Measurements from ENCODE around the gene NEMP1.

The NEMP1 gene

GRCh38 chr12:57009949-57010626 lies 68.5 kb downstream of the NEMP1 start:
- H3K79me2 ChIP-seq (ENCODE audit: insufficient read depth, low read length) = peaks cover 11% of the 10 kb centered on the region
- no peaks in the 10 kb centered on the region for H3K9me3 ChIP-seq (ENCODE audit: insufficient read depth, low read depth, low read length)
- H3K36me3 ChIP-seq (ENCODE audit: insufficient read depth, low read length) = no peaks in the 10 kb centered on the region
- H3F3A ChIP-seq (ENCODE audit: low read depth) = no peaks in the 10 kb centered on the region
- peaks cover 12% of the 10 kb centered on the region for H3K4me1 ChIP-seq (ENCODE audit: insufficient read depth, low read length, poor library complexity, severe bottlenecking)
- H3K9ac ChIP-seq (ENCODE audit: low read depth, low read length, poor library complexity, severe bottlenecking) = no peak overlapping the region
- no peak overlapping the region for H3K4me3 ChIP-seq (ENCODE audit: low read length, poor library complexity, severe bottlenecking)
- H3K27me3 ChIP-seq (ENCODE audit: insufficient read depth, low read length, poor library complexity, severe bottlenecking) = no peaks in the 10 kb centered on the region
- H3K9me2 ChIP-seq (replicated peaks; ENCODE audit: low read depth, low read length) = no peaks in the 10 kb centered on the region
- TF ChIP-seq CTCF (conservative IDR thresholded peaks at IDR 0.05; ENCODE audit: low read length) = no peak
- TF ChIP-seq EZH2phosphoT487 (IDR thresholded peaks at IDR 0.05; ENCODE audit: borderline replicate concordance) = no peak
- no peak overlapping the region for H2AFZ ChIP-seq (ENCODE audit: low read length)
- no peak overlapping the region for H3K4me2 ChIP-seq (ENCODE audit: low read depth, low read length, poor library complexity, severe bottlenecking)
- H4K20me1 ChIP-seq (ENCODE audit: insufficient read depth, low read length, poor library complexity, severe bottlenecking) = peaks cover 7% of the 10 kb centered on the region

GRCh38 chr12:57008178-57008577 lies 70.4 kb downstream of the NEMP1 start:
- peaks cover 21% of the 10 kb centered on the region for H3K4me1 ChIP-seq (ENCODE audit: insufficient read depth, low read length, poor library complexity, severe bottlenecking)
- H3F3A ChIP-seq (ENCODE audit: low read depth) = no peaks in the 10 kb centered on the region
- H3K79me2 ChIP-seq (ENCODE audit: insufficient read depth, low read length) = peaks cover 31% of the 10 kb centered on the region
- no peaks in the 10 kb centered on the region for H3K9me3 ChIP-seq (ENCODE audit: insufficient read depth, low read depth, low read length)
- H3K9me2 ChIP-seq (replicated peaks; ENCODE audit: low read depth, low read length) = no peaks in the 10 kb centered on the region
- TF ChIP-seq CTCF (conservative IDR thresholded peaks at IDR 0.05; ENCODE audit: low read length) = peak; percentile 85
- no peak for TF ChIP-seq EZH2phosphoT487 (IDR thresholded peaks at IDR 0.05; ENCODE audit: borderline replicate concordance)
- peaks cover 20% of the 10 kb centered on the region for H4K20me1 ChIP-seq (ENCODE audit: insufficient read depth, low read length, poor library complexity, severe bottlenecking)
- H3K4me2 ChIP-seq (ENCODE audit: low read depth, low read length, poor library complexity, severe bottlenecking) = no peak overlapping the region
- no peak overlapping the region for H3K4me3 ChIP-seq (ENCODE audit: low read length, poor library complexity, severe bottlenecking)
- H2AFZ ChIP-seq (ENCODE audit: low read length) = peak overlapping the region; percentile 66
- H3K27me3 ChIP-seq (ENCODE audit: insufficient read depth, low read length, poor library complexity, severe bottlenecking) = no peaks in the 10 kb centered on the region
- H3K9ac ChIP-seq (ENCODE audit: low read depth, low read length, poor library complexity, severe bottlenecking) = no peak overlapping the region
- peaks cover 13% of the 10 kb centered on the region; the same call in 1 of the 2 replicates for H3K36me3 ChIP-seq (ENCODE audit: insufficient read depth, low read length)

GRCh38 chr12:57006809-57007475 lies 71.6 kb downstream of the NEMP1 start:
- H4K20me1 ChIP-seq (ENCODE audit: insufficient read depth, low read length, poor library complexity, severe bottlenecking) = peaks cover 29% of the 10 kb centered on the region
- no peaks in the 10 kb centered on the region for H3K27me3 ChIP-seq (ENCODE audit: insufficient read depth, low read length, poor library complexity, severe bottlenecking)
- H3K4me2 ChIP-seq (ENCODE audit: low read depth, low read length, poor library complexity, severe bottlenecking) = peak overlapping the region; percentile 52
- no peaks in the 10 kb centered on the region for H3K9me2 ChIP-seq (replicated peaks; ENCODE audit: low read depth, low read length)
- peak overlapping the region; percentile 44 for H3K4me3 ChIP-seq (ENCODE audit: low read length, poor library complexity, severe bottlenecking)
- peaks cover 43% of the 10 kb centered on the region for H3K79me2 ChIP-seq (ENCODE audit: insufficient read depth, low read length)
- peak overlapping the region; percentile 46 for H3K9ac ChIP-seq (ENCODE audit: low read depth, low read length, poor library complexity, severe bottlenecking)
- no peak for TF ChIP-seq CTCF (conservative IDR thresholded peaks at IDR 0.05; ENCODE audit: low read length)
- no peak for TF ChIP-seq EZH2phosphoT487 (IDR thresholded peaks at IDR 0.05; ENCODE audit: borderline replicate concordance)
- no peaks in the 10 kb centered on the region for H3F3A ChIP-seq (ENCODE audit: low read depth)
- peaks cover 23% of the 10 kb centered on the region for H3K4me1 ChIP-seq (ENCODE audit: insufficient read depth, low read length, poor library complexity, severe bottlenecking)
- H2AFZ ChIP-seq (ENCODE audit: low read length) = peak overlapping the region; percentile 61
- no peaks in the 10 kb centered on the region for H3K9me3 ChIP-seq (ENCODE audit: insufficient read depth, low read depth, low read length)
- peaks cover 25% of the 10 kb centered on the region; the same call in 1 of the 2 replicates for H3K36me3 ChIP-seq (ENCODE audit: insufficient read depth, low read length)
